Chondrocyte (in vitro differentiated cells): ENCODE data around the gene GLYR1. TPM values are rescaled to one million over a fixed set of nuclear protein-coding genes. Genes with fewer than 3 reads are reported as not detected.

ENCODE experiments used
- DNase-seq: peaks from one replicate; pipeline ENCODE4 v3.0.0; 2021; ENCODE audit warnings: mixed read lengths, low spot score
- H3K27ac Mint-ChIP-seq: one replicate; pipeline ENCODE4 v1.8.0; 2021; ENCODE audit warnings: mild to moderate bottlenecking, moderate library complexity, mixed read lengths; ENCODE audit not compliant: unreplicated experiment
- H3K27me3 Mint-ChIP-seq: 2 replicates; pipeline ENCODE4 v1.8.0; 2021; ENCODE audit warnings: low read depth, mixed read lengths
- H3K36me3 Mint-ChIP-seq: 2 replicates; pipeline ENCODE4 v1.8.0; 2021; ENCODE audit warnings: low read depth, mixed read lengths
- H3K4me1 Mint-ChIP-seq: 2 replicates; pipeline ENCODE4 v1.8.0; 2021; ENCODE audit warnings: low read depth, mild to moderate bottlenecking, mixed read lengths
- H3K4me3 Mint-ChIP-seq: one replicate; pipeline ENCODE4 v1.8.0; 2021; ENCODE audit warnings: mild to moderate bottlenecking, moderate library complexity, mixed read lengths; ENCODE audit not compliant: unreplicated experiment
- H3K9me3 Mint-ChIP-seq: 2 replicates; pipeline ENCODE4 v1.8.0; 2021; ENCODE audit warnings: low read depth, mixed read lengths
- total RNA-seq: library from RNA; stranded (reverse); gene quantifications from 3 replicates; pipeline ENCODE4 v1.2.1, GENCODE V29; 2021
- TF ChIP-seq, protein P1 (sequence below): fragments of 200-600 bp; sonication (generic); IDR thresholded peaks from 2 replicates; pipeline ENCODE4 v1.5.0; 2021; ENCODE audit warnings: antibody characterized with exemption, mild to moderate bottlenecking, moderate library complexity

The GLYR1 gene
- total RNA-seq, 1 donor from 2014 or later, result 56.8 TPM

DNA sequence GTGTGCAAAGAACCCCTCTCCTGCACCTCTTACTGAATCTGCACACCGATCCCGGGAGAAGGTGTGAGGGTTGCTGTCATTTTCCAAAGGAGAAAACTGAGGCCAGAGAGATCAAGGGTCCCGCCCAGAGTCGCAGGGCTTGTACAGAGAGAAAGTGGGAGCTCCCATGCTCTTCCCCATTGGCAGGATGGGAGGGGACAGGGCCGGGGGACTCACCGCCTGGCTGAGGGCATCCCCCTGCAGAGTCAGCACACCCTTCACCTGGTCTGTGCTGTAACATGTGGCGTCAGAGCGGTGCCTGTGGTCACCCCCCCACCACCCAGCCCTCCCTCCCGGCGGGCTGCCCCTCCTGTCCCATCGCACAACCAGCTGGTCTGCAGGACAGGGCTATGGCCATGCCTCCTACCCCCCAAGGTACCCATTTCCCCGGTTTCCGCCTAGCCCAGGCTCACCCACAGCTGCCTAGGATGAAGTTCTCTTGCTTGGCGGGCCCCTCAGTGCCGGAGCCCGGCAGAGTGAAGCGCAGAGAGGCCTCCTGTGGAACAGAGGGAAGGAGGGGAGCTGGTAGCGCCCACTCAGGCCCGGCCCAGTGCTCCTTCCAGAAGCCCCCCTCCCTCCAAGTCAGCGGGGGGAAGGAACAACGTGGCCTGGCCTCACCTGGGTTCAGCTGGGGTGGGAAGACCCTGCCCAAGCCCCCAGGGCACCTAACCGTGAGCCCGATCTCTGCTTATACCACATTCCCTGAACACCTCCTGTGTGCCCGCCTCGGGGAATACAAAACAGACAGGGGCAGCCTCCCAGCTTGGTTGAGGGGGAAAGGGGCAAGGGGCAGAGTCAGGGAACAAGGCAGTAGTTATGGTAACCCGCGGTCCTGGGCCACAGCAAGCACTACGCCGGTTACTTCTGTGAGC lies 45.8 kb downstream of the GLYR1 start:
- no peak for DNase-seq
- no peaks in the 10 kb centered on the region for H3K27me3 Mint-ChIP-seq
- peak overlapping the region; percentile 82 for H3K4me3 Mint-ChIP-seq
- H3K4me1 Mint-ChIP-seq, result peaks cover 25% of the 10 kb centered on the region
- H3K9me3 Mint-ChIP-seq, result no peaks in the 10 kb centered on the region
- peaks cover 11% of the 10 kb centered on the region for H3K36me3 Mint-ChIP-seq
- H3K27ac Mint-ChIP-seq, result no peak overlapping the region
- TF ChIP-seq, protein P1, sequence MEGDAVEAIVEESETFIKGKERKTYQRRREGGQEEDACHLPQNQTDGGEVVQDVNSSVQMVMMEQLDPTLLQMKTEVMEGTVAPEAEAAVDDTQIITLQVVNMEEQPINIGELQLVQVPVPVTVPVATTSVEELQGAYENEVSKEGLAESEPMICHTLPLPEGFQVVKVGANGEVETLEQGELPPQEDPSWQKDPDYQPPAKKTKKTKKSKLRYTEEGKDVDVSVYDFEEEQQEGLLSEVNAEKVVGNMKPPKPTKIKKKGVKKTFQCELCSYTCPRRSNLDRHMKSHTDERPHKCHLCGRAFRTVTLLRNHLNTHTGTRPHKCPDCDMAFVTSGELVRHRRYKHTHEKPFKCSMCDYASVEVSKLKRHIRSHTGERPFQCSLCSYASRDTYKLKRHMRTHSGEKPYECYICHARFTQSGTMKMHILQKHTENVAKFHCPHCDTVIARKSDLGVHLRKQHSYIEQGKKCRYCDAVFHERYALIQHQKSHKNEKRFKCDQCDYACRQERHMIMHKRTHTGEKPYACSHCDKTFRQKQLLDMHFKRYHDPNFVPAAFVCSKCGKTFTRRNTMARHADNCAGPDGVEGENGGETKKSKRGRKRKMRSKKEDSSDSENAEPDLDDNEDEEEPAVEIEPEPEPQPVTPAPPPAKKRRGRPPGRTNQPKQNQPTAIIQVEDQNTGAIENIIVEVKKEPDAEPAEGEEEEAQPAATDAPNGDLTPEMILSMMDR, result no peak

DNA sequence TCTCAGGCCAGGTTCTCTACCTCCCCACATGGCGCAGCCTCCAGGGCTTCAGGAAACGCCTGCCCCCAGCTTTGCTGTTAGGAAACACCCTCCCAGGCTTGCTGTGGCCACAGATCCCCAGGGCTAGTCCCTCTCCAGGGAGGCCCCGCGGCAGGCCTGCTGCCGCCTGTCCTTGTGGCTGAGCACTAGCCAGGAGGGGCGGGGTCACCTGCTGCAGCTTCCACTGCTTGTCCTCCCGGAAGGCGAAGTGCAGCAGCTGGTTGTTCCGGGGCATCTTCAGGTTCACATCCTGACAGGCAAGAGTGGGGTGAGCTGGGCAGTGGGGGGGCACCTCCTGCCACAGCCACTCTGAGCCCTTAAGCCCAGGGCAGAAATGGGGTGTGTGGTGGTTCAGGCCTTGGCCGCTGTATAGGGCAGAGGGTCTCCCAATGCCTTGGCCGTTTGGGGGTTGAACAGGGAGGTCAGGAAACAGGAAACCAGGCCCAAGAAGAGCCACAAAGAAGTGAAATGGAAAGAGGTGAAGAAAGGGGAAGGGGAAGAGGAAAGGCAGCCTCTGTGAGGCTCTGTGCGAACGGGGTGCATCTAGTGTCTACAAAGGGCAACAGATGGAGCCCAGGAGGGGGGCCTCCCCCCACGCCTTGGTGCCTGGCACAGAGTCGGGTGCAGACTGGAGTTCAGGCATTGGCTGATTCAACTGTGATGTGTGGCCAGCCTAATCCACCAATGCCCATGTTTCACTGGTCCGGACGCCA lies 46.6 kb downstream of the GLYR1 start:
- Mint-ChIP-seq H3K4me3 (peak overlapping the region; percentile 25), H3K27ac (no peak overlapping the region), H3K27me3 (no peaks in the 10 kb centered on the region), H3K4me1 (peaks cover 25% of the 10 kb centered on the region), H3K9me3 (no peaks in the 10 kb centered on the region), H3K36me3 (peaks cover 9% of the 10 kb centered on the region)
- DNase-seq, result no peak
- TF ChIP-seq, protein P1, result no peak

DNA sequence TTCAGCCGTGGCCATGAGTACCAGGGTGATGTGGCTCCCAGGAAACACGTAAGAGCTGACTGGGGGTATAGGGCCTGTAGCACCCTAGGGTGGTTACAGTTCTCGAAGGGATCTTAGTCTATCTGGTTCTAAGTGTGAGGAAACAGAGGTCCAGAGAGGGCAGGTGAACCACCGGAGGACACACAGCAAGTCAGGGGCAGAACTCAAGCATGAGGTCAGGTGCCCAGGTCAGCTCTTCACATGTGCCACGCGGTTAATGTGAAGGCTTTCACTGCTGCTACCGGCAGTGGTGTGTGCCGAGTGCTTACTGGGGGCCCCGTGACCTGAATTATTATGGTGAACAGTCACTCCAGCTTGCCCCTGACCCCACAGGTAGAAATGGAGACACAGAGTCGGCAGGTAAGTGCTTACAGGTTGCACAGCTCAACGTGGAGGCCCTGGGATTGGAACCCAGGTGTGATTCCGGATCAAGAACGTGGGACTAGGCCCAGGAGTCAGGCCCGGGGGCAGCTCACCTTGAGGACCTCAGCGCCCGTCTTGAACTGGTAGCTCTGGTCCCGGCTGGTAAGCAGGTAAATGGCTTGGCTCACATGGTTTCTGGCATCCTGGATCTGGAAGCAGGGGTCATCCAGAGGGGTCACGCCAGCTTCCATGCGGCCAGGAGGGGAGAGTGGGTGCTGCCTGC lies 47.8 kb downstream of the GLYR1 start:
- no peak for DNase-seq
- Mint-ChIP-seq H3K27ac (no peak overlapping the region), H3K27me3 (no peaks in the 10 kb centered on the region), H3K4me3 (no peak overlapping the region), H3K4me1 (peaks cover 20% of the 10 kb centered on the region), H3K9me3 (no peaks in the 10 kb centered on the region), H3K36me3 (peaks cover 8% of the 10 kb centered on the region)
- TF ChIP-seq, protein P1, result no peak

DNA sequence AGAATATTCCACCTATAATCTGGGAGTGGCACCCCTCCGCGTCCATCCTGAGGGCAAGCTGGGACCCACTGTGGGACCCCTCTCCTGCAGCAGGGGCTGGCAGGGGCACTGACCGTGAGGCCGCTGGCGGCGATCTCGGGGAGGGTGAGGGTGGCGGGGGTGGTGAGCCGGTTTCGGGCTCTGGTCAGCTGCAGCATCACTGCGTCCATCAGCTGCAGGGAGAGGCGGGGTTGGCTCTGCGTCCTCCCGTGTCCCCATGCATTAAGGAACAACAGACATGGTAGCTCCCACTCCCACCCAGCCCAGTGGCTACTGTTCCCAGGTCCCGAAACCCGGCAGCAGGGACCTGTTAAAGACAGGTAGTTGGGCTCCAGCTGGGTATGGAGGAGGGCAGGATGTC lies 48.6 kb downstream of the GLYR1 start:
- no peak for DNase-seq
- H3K27ac Mint-ChIP-seq, result no peak overlapping the region
- TF ChIP-seq, protein P1, result no peak
- peaks cover 6% of the 10 kb centered on the region for H3K36me3 Mint-ChIP-seq
- H3K4me3 Mint-ChIP-seq, result no peak overlapping the region
- H3K4me1 Mint-ChIP-seq, result peaks cover 13% of the 10 kb centered on the region
- H3K9me3 Mint-ChIP-seq, result no peaks in the 10 kb centered on the region
- no peaks in the 10 kb centered on the region for H3K27me3 Mint-ChIP-seq

DNA sequence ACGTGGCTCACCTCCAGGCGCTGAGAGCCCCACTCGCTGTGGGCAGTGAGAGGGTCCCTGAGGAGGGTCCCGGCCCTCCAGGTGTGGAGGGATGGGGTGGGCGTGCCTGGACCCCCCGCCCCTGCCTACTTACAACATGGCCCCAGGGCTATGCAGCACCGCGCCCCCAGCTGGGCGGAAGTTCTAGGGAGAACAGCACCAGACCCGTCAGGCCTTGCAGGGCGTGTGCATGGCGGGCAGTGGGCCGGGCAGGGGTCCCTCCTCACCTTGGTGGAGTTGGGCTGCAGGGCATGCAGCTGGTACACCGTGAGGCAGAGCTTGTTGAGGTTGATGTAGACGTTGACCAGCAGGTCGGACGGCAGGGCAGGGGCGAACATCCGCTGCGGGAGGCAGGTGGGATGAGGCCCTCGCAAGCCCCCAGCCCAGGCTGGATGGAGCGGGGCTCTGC lies 49.3 kb downstream of the GLYR1 start:
- Mint-ChIP-seq H3K27me3 (no peaks in the 10 kb centered on the region), H3K4me1 (peaks cover 7% of the 10 kb centered on the region), H3K9me3 (no peaks in the 10 kb centered on the region), H3K36me3 (peaks cover 6% of the 10 kb centered on the region), H3K4me3 (no peak overlapping the region), H3K27ac (no peak overlapping the region)
- TF ChIP-seq, protein P1, result no peak
- DNase-seq, result no peak
